Mesenchymal stem cell (in vitro differentiated cells and primary cell): ENCODE measurements around the gene EWSR1.

Experiments used
- DNase-seq: peaks from one replicate; pipeline ENCODE4 v3.0.0-alpha.2; 2013
- H2AFZ ChIP-seq: one replicate; pipeline ENCODE4 v1.6.1; 2013; ENCODE audit warnings: low read depth, mild to moderate bottlenecking, control low read depth, inconsistent platforms, low read length, moderate library complexity
- H2AK5ac ChIP-seq: 2 replicates; pipeline ENCODE4 v1.6.1; 2013; ENCODE audit warnings: low read length, moderate library complexity, mild to moderate bottlenecking, inconsistent platforms; ENCODE audit not compliant: severe bottlenecking
- H2BK120ac ChIP-seq: one replicate; pipeline ENCODE4 v1.6.1; 2013; ENCODE audit warnings: low read depth, mild to moderate bottlenecking, inconsistent platforms, low read length, moderate library complexity
- H2BK12ac ChIP-seq, 2 experiments: one replicate each; pipeline ENCODE4 v1.6.1; 2013; ENCODE audit warnings: inconsistent platforms in 2 of 2, low read length in 2 of 2, mild to moderate bottlenecking in 2 of 2, moderate library complexity in 2 of 2, control low read depth in 1 of 2
- H2BK15ac ChIP-seq: one replicate; pipeline ENCODE4 v1.6.1; 2013; ENCODE audit warnings: mild to moderate bottlenecking, low read depth, inconsistent platforms; ENCODE audit not compliant: poor library complexity, severe bottlenecking
- H2BK5ac ChIP-seq: 2 replicates; pipeline ENCODE4 v1.6.1; 2013; ENCODE audit warnings: low read depth, mild to moderate bottlenecking, low read length, control low read depth, inconsistent platforms; ENCODE audit not compliant: poor library complexity, severe bottlenecking
- H3K14ac ChIP-seq, 2 experiments: one replicate each; pipeline ENCODE4 v1.6.1; 2013; ENCODE audit warnings: inconsistent platforms in 2 of 2, low read length in 2 of 2, control low read depth in 1 of 2, mild to moderate bottlenecking in 1 of 2, moderate library complexity in 1 of 2
- H3K18ac ChIP-seq, 2 experiments: one replicate each; pipeline ENCODE4 v1.6.1; 2013; ENCODE audit warnings: inconsistent platforms in 2 of 2, low read length in 2 of 2, control low read depth in 1 of 2, low read depth in 1 of 2, mild to moderate bottlenecking in 1 of 2
- H3K23ac ChIP-seq, 2 experiments: one replicate each; pipeline ENCODE4 v1.6.1; 2013; ENCODE audit warnings: inconsistent platforms in 2 of 2, low read length in 2 of 2, mild to moderate bottlenecking in 2 of 2, moderate library complexity in 2 of 2, control low read depth in 1 of 2
- H3K27ac ChIP-seq: 2 replicates; pipeline ENCODE4 v1.5.1; 2013; ENCODE audit warnings: mild to moderate bottlenecking, moderate library complexity, low read length, control low read depth, inconsistent platforms; ENCODE audit not compliant: poor library complexity, severe bottlenecking
- H3K27me3 ChIP-seq, 2 experiments: 2 replicates each; pipeline versions ENCODE4 v1.6.1 to v1.7.0; 2013; ENCODE audit warnings: low read length in 2 of 2, mild to moderate bottlenecking in 2 of 2, moderate library complexity in 2 of 2, control low read depth in 1 of 2, inconsistent platforms in 1 of 2; ENCODE audit not compliant: control insufficient read depth in 1 of 2, insufficient read depth in 1 of 2
- H3K36me3 ChIP-seq, 2 experiments: 2 replicates each; pipeline versions ENCODE4 v1.6.1 to v1.7.0; 2013; ENCODE audit warnings: low read length in 2 of 2, control low read depth in 1 of 2, inconsistent platforms in 1 of 2, low read depth in 1 of 2, mild to moderate bottlenecking in 1 of 2; ENCODE audit not compliant: insufficient read depth in 2 of 2, control insufficient read depth in 1 of 2
- H3K4ac ChIP-seq, 2 experiments: one replicate each; pipeline ENCODE4 v1.6.1; 2013; ENCODE audit warnings: inconsistent platforms in 2 of 2, low read length in 2 of 2, mild to moderate bottlenecking in 2 of 2, moderate library complexity in 2 of 2, control low read depth in 1 of 2, low read depth in 1 of 2
- H3K4me1 ChIP-seq: 2 replicates; pipeline ENCODE4 v1.6.1; 2013; ENCODE audit warnings: low read depth, low read length, control low read depth; ENCODE audit not compliant: control insufficient read depth, insufficient read depth
- H3K4me2 ChIP-seq: 2 replicates; pipeline ENCODE4 v1.6.1; 2013; ENCODE audit warnings: low read length, mild to moderate bottlenecking, inconsistent platforms; ENCODE audit not compliant: poor library complexity, severe bottlenecking
- H3K4me3 ChIP-seq, 2 experiments: 2 replicates each; pipeline versions ENCODE4 v1.5.1 to v1.7.0; 2013; ENCODE audit warnings: low read length in 2 of 2, mild to moderate bottlenecking in 2 of 2, control low read depth in 1 of 2, low read depth in 1 of 2; ENCODE audit not compliant: insufficient read depth in 1 of 2
- H3K79me1 ChIP-seq: replicated peaks from 2 replicates; pipeline ENCODE4 v1.6.1; 2013; ENCODE audit warnings: mild to moderate bottlenecking, control low read depth, low read length, inconsistent platforms; ENCODE audit not compliant: poor library complexity, severe bottlenecking
- H3K9ac ChIP-seq: 2 replicates; pipeline ENCODE4 v1.7.0; 2013; ENCODE audit warnings: mild to moderate bottlenecking, low read length, moderate library complexity
- H3K9me3 ChIP-seq: 2 replicates; pipeline ENCODE4 v1.7.0; 2013; ENCODE audit warnings: mild to moderate bottlenecking, low read length; ENCODE audit not compliant: control insufficient read depth
- H4K8ac ChIP-seq: one replicate; pipeline ENCODE4 v1.6.1; 2013; ENCODE audit warnings: inconsistent platforms, mild to moderate bottlenecking, low read length, moderate library complexity
- H4K91ac ChIP-seq: one replicate; pipeline ENCODE4 v1.6.1; 2013; ENCODE audit warnings: mild to moderate bottlenecking, low read length, inconsistent platforms
- WGBS: methylation state at CpG from one replicate; pipeline ENCODE4 v1.1.7; 2013; ENCODE audit warnings: mixed read lengths; 5-methylcytosine and 5-hydroxymethylcytosine counted together

EWSR1 gene

GRCh38 chr22:29251981-29252911, 15.8 kb upstream of the EWSR1 start:
- 89% methylated on average over 10 of the region's 10 CpGs for WGBS
- Histone ChIP-seq H3K4me2 (no peak overlapping the region), H3K23ac (no peak overlapping the region), H3K14ac (no peak overlapping the region), H3K27ac (no peak overlapping the region), H3K9ac (no peak overlapping the region), H2AFZ (no peak overlapping the region), H2BK12ac (no peak overlapping the region), H2BK5ac (no peak overlapping the region), H3K4me3 (no peak overlapping the region), H2BK120ac (no peak overlapping the region), H3K4me1 (no peaks in the 10 kb centered on the region), H4K8ac (no peak overlapping the region), H3K79me1 (no peaks in the 10 kb centered on the region), H3K18ac (no peak overlapping the region), H3K4ac (no peak overlapping the region), H2BK15ac (no peak overlapping the region), H3K27me3 (peaks cover 0 to 5% of the 10 kb centered on the region in 2 experiments), H3K36me3 (peaks cover 0 to 4% of the 10 kb centered on the region in 2 experiments), H4K91ac (no peak overlapping the region), H2AK5ac (no peak overlapping the region), H3K9me3 (no peaks in the 10 kb centered on the region)
- DNase-seq, result no peak

- Histone ChIP-seq H3K9me3 (no peaks in the 10 kb centered on the region), H2BK12ac (no peak overlapping the region), H3K23ac (no peak overlapping the region), H3K4me2 (no peak overlapping the region), H3K4me1 (peaks cover 2% of the 10 kb centered on the region), H2AFZ (no peak overlapping the region), H4K91ac (no peak overlapping the region), H2BK5ac (no peak overlapping the region), H2BK15ac (no peak overlapping the region), H3K79me1 (no peaks in the 10 kb centered on the region), H3K18ac (no peak overlapping the region), H2AK5ac (no peak overlapping the region), H4K8ac (no peak overlapping the region), H3K14ac (no peak overlapping the region), H3K4ac (no peak overlapping the region), H3K27me3 (peaks cover 0 to 5% of the 10 kb centered on the region in 2 experiments), H3K4me3 (no peak overlapping the region), H2BK120ac (no peak overlapping the region), H3K27ac (no peak overlapping the region), H3K36me3 (peaks cover 0 to 8% of the 10 kb centered on the region in 2 experiments), H3K9ac (no peak overlapping the region)
- WGBS, result 80% methylated on average over 12 of the region's 14 CpGs
- no peak for DNase-seq
Measured at GRCh38 chr22:29253561-29254285, 14.3 kb upstream of the EWSR1 start.

GRCh38 chr22:29254286-29254660, 13.8 kb upstream of the EWSR1 start:
- Histone ChIP-seq H3K4ac (no peak overlapping the region), H3K23ac (no peak overlapping the region), H3K4me1 (peaks cover 2% of the 10 kb centered on the region), H3K27me3 (peaks cover 0 to 5% of the 10 kb centered on the region in 2 experiments), H3K4me2 (no peak overlapping the region), H2BK120ac (no peak overlapping the region), H3K18ac (no peak overlapping the region), H3K36me3 (peaks cover 0 to 14% of the 10 kb centered on the region in 2 experiments), H3K9me3 (no peaks in the 10 kb centered on the region), H3K79me1 (no peaks in the 10 kb centered on the region), H4K91ac (no peak overlapping the region), H3K9ac (no peak overlapping the region), H2AK5ac (no peak overlapping the region), H3K4me3 (no peak overlapping the region), H2BK15ac (no peak overlapping the region), H2BK12ac (no peak overlapping the region), H3K27ac (no peak overlapping the region), H3K14ac (no peak overlapping the region), H4K8ac (no peak overlapping the region), H2AFZ (no peak overlapping the region), H2BK5ac (no peak overlapping the region)
- DNase-seq, result no peak
- 69% methylated on average over 4 of the region's 4 CpGs for WGBS

- Histone ChIP-seq H2AK5ac (no peak overlapping the region), H2BK120ac (no peak overlapping the region), H3K4ac (no peak overlapping the region), H4K91ac (no peak overlapping the region), H3K79me1 (no peaks in the 10 kb centered on the region), H3K9me3 (no peaks in the 10 kb centered on the region), H2AFZ (no peak overlapping the region), H3K9ac (no peak overlapping the region), H3K23ac (no peak overlapping the region), H4K8ac (no peak overlapping the region), H2BK15ac (no peak overlapping the region), H3K14ac (no peak overlapping the region), H3K18ac (no peak overlapping the region), H3K27ac (no peak overlapping the region), H2BK12ac (no peak overlapping the region), H3K4me3 (no peak overlapping the region), H3K4me1 (peaks cover 2% of the 10 kb centered on the region), H3K27me3 (peaks cover 0 to 5% of the 10 kb centered on the region in 2 experiments), H3K36me3 (peaks cover 7 to 22% of the 10 kb centered on the region in 2 experiments), H2BK5ac (no peak overlapping the region), H3K4me2 (no peak overlapping the region)
- DNase-seq, result no peak
- WGBS, result 92% methylated on average over 11 of the region's 11 CpGs
Measured at GRCh38 chr22:29255064-29255621, 12.9 kb upstream of the EWSR1 start.
